GM11168 (cell line): ENCODE measurements around the gene VMO1.

ENCODE experiments used
- in situ Hi-C: fragments of 300-500 bp; cut with MboI; formaldehyde crosslinking; loops from one replicate; pipeline ENCODE4 v1.12.0; 2022; ENCODE audit warnings: low sequenced_read_pairs; ENCODE audit not compliant: unreplicated experiment

The VMO1 gene

GRCh38 chr17:4766723-4767122, 19.4 kb downstream of the VMO1 start:
- in situ Hi-C loops = no loop called here

GRCh38 chr17:4766201-4766600, 20.0 kb downstream of the VMO1 start:
- in situ Hi-C loops = no loop called here

- in situ Hi-C loops = no loop called here
These were observed 21.6 kb downstream of the VMO1 start for GRCh38 chr17:4764595-4764994.

GRCh38 chr17:4759776-4760236, 26.4 kb downstream of the VMO1 start:
- in situ Hi-C loops = no loop called here

- in situ Hi-C loops = no loop called here
These were observed 32.8 kb downstream of the VMO1 start for GRCh38 chr17:4753392-4753791.

- in situ Hi-C loops = no loop called here
These were observed 34.2 kb downstream of the VMO1 start for GRCh38 chr17:4751932-4752331.

- in situ Hi-C loops = no loop called here
These were observed 35.6 kb downstream of the VMO1 start for GRCh38 chr17:4750606-4751005.

GRCh38 chr17:4748686-4749085, 37.5 kb downstream of the VMO1 start:
- in situ Hi-C loops = no loop called here

- in situ Hi-C loops = no loop called here
These were observed 38.3 kb downstream of the VMO1 start for GRCh38 chr17:4747847-4748246.

GRCh38 chr17:4744999-4745969, 40.9 kb downstream of the VMO1 start:
- in situ Hi-C loops = no loop called here

- in situ Hi-C loops = no loop called here
These were observed 42.3 kb downstream of the VMO1 start for GRCh38 chr17:4743898-4744297.

- in situ Hi-C loops = no loop called here
These were observed 42.9 kb downstream of the VMO1 start for GRCh38 chr17:4743216-4743615.

- in situ Hi-C loops = no loop called here
These were observed 43.5 kb downstream of the VMO1 start for GRCh38 chr17:4742629-4743028.

GRCh38 chr17:4742133-4742532, 44.0 kb downstream of the VMO1 start:
- in situ Hi-C loops = no loop called here

GRCh38 chr17:4741544-4741943, 44.6 kb downstream of the VMO1 start:
- in situ Hi-C loops = no loop called here

- in situ Hi-C loops = no loop called here
These were observed 45.6 kb downstream of the VMO1 start for GRCh38 chr17:4740584-4740983.

GRCh38 chr17:4740025-4740351, 46.2 kb downstream of the VMO1 start:
- in situ Hi-C loops = no loop called here

GRCh38 chr17:4739122-4740024, 46.8 kb downstream of the VMO1 start, which contains the start of the genes CXCL16 and ZMYND15:
Gene CXCL16, minus strand, starts transcription at chr17:4739928. Its CDS starts 589 bp downstream, at chr17:4739339.
Gene ZMYND15, plus strand, starts transcription at chr17:4739833. Its CDS starts 716 bp downstream, at chr17:4740549.
- in situ Hi-C loops = no loop called here

GRCh38 chr17:4738136-4739121, 47.7 kb downstream of the VMO1 start:
- in situ Hi-C loops = no loop called here
